Breast epithelium (tissue), 3 donors: ENCODE measurements around the gene REXO1.

Experiments used
- CTCF ChIP-seq, 3 donors: fragments of 450-650 bp; IDR thresholded peaks; one replicate each; pipeline ENCODE4 v1.5.1; 2016 to 2017; ENCODE audit warnings: antibody characterized with exemption in 3 of 3, mild to moderate bottlenecking in 3 of 3, moderate library complexity in 3 of 3
- POLR2AphosphoS5 ChIP-seq, 3 donors: sonication (generic); formaldehyde crosslinking; IDR thresholded peaks; one replicate each; pipeline ENCODE4 v1.6.1; 2017; ENCODE audit warnings: antibody characterized with exemption in 3 of 3

- no peak for TF ChIP-seq CTCF (IDR thresholded peaks at IDR 0.05)
- TF ChIP-seq POLR2AphosphoS5 (IDR thresholded peaks at IDR 0.05): no peak
These were observed 37.7 kb downstream of the REXO1 start for GRCh38 chr19:1810439-1811160.
